Liver (tissue), 9 donors: ENCODE measurements around the gene HMG20B. TPM values are rescaled to one million over a fixed set of nuclear protein-coding genes. Genes with fewer than 3 reads are reported as not detected.

ENCODE experiments used
- DNase-seq: peaks from one replicate; pipeline ENCODE4 v3.0.0-alpha.2; 2017; ENCODE audit warnings: low spot score
- H3K27ac ChIP-seq, 2 donors: one replicate each; pipeline ENCODE4 v1.7.0; 2013; ENCODE audit warnings: inconsistent platforms in 2 of 2, low read length in 2 of 2, control low read depth in 1 of 2, low read depth in 1 of 2, mild to moderate bottlenecking in 1 of 2
- H3K27me3 ChIP-seq, 4 donors: one replicate each; pipeline versions ENCODE4 v1.6.1 to v1.7.0; 2013; ENCODE audit warnings: low read length in 3 of 4, inconsistent platforms in 1 of 4, mild to moderate bottlenecking in 1 of 4, moderate library complexity in 1 of 4; ENCODE audit not compliant: control insufficient read depth in 4 of 4, insufficient read depth in 4 of 4
- H3K36me3 ChIP-seq, 4 donors: one replicate each; pipeline versions ENCODE4 v1.6.1 to v1.7.0; 2013; ENCODE audit warnings: low read length in 3 of 4, mild to moderate bottlenecking in 3 of 4, low read depth in 1 of 4, moderate library complexity in 1 of 4; ENCODE audit not compliant: control insufficient read depth in 4 of 4, insufficient read depth in 3 of 4
- H3K4me1 ChIP-seq, 4 donors: one replicate each; pipeline versions ENCODE4 v1.6.1 to v1.7.0; 2013; ENCODE audit warnings: low read length in 3 of 4, mild to moderate bottlenecking in 3 of 4, moderate library complexity in 1 of 4; ENCODE audit not compliant: control insufficient read depth in 4 of 4, insufficient read depth in 4 of 4
- H3K4me3 ChIP-seq, 3 donors: one replicate each; pipeline versions ENCODE4 v1.6.1 to v1.7.0; 2013; ENCODE audit warnings: low read length in 3 of 3, control low read depth in 1 of 3, low read depth in 1 of 3, mild to moderate bottlenecking in 1 of 3
- H3K9ac ChIP-seq, 2 donors: one replicate each; pipeline ENCODE4 v1.7.0; 2013; ENCODE audit warnings: low read length in 2 of 2, mild to moderate bottlenecking in 2 of 2, moderate library complexity in 2 of 2, control low read depth in 1 of 2, low read depth in 1 of 2
- H3K9me3 ChIP-seq, 4 donors: one replicate each; pipeline versions ENCODE4 v1.6.1 to v1.7.0; 2013; ENCODE audit warnings: low read length in 3 of 4; ENCODE audit not compliant: control insufficient read depth in 4 of 4
- ATF3 ChIP-seq: IDR thresholded peaks from 2 replicates; pipeline ENCODE4 v1.6.1; 2016; ENCODE audit warnings: antibody characterized with exemption
- CTCF ChIP-seq: fragments of 150-350 bp; IDR thresholded peaks from 2 replicates; pipeline ENCODE4 v1.5.1; 2017; ENCODE audit warnings: improper control_type of control experiment, low read depth, low read length; ENCODE audit not compliant: missing input control
- EGR1 ChIP-seq, 2 donors: IDR thresholded peaks; 2 replicates each; pipeline ENCODE4 v1.6.1; 2016 to 2018; ENCODE audit warnings: antibody characterized with exemption in 2 of 2, low read depth in 2 of 2
- FOXA1 ChIP-seq: IDR thresholded peaks from 2 replicates; pipeline ENCODE4 v1.6.1; 2016; ENCODE audit warnings: antibody characterized with exemption
- FOXA2 ChIP-seq: IDR thresholded peaks from 2 replicates; pipeline ENCODE4 v1.6.1; 2016; ENCODE audit warnings: antibody characterized with exemption
- GABPA ChIP-seq, 2 donors: IDR thresholded peaks in 1 of 2; conservative IDR thresholded peaks in 1 of 2; 2 replicates each; pipeline ENCODE4 v1.6.1; 2016; ENCODE audit warnings: antibody characterized with exemption in 2 of 2, mild to moderate bottlenecking in 1 of 2, moderate library complexity in 1 of 2
- HNF4A ChIP-seq, 2 donors: conservative IDR thresholded peaks; 2 replicates each; pipeline ENCODE4 v1.6.1; 2016; ENCODE audit warnings: antibody characterized with exemption in 2 of 2, mild to moderate bottlenecking in 2 of 2
- HNF4G ChIP-seq: IDR thresholded peaks from 2 replicates; pipeline ENCODE4 v1.6.1; 2016; ENCODE audit warnings: antibody characterized with exemption
- JUND ChIP-seq, 2 donors: IDR thresholded peaks; 2 replicates each; pipeline ENCODE4 v1.6.1; 2016; ENCODE audit warnings: antibody characterized with exemption in 2 of 2
- NR2F2 ChIP-seq: IDR thresholded peaks from 2 replicates; pipeline ENCODE4 v1.6.1; 2016; ENCODE audit warnings: antibody characterized with exemption
- RAD21 ChIP-seq, 2 donors: IDR thresholded peaks; 2 replicates each; pipeline ENCODE4 v1.6.1; 2016; ENCODE audit warnings: antibody characterized with exemption in 2 of 2, mild to moderate bottlenecking in 2 of 2
- REST ChIP-seq: IDR thresholded peaks from 2 replicates; pipeline ENCODE4 v1.6.1; 2016; ENCODE audit warnings: antibody characterized with exemption, mild to moderate bottlenecking
- RXRA ChIP-seq, 2 donors: IDR thresholded peaks; 2 replicates each; pipeline ENCODE4 v1.6.1; 2017 to 2018; ENCODE audit warnings: antibody characterized with exemption in 2 of 2, mild to moderate bottlenecking in 1 of 2
- SP1 ChIP-seq: IDR thresholded peaks from 2 replicates; pipeline ENCODE4 v1.6.1; 2018; ENCODE audit warnings: antibody characterized with exemption, mild to moderate bottlenecking
- TAF1 ChIP-seq: conservative IDR thresholded peaks from 2 replicates; pipeline ENCODE4 v1.6.1; 2016; ENCODE audit warnings: antibody characterized with exemption, mild to moderate bottlenecking
- YY1 ChIP-seq: IDR thresholded peaks from 2 replicates; pipeline ENCODE4 v1.6.1; 2016; ENCODE audit warnings: antibody characterized with exemption, mild to moderate bottlenecking
- ZBTB33 ChIP-seq: IDR thresholded peaks from 2 replicates; pipeline ENCODE4 v1.6.1; 2016; ENCODE audit warnings: antibody characterized with exemption
- WGBS: extraction: QIAGEN DNeasy Blood & Tissue Kit; methylation state at CpG from one replicate; pipeline ENCODE4 v1.1.7; 2013; 5-methylcytosine and 5-hydroxymethylcytosine counted together
- polyA plus RNA-seq, 2 donors: library from polyadenylated mRNA; stranded (reverse) in 1 of 2; unstranded in 1 of 2; fragments of 200-250 nt in 1 of 2; fragments of >200 nt in 1 of 2; fragmentation: Nextera tagmentation in 1 of 2; extraction: Ambion mirVana in 1 of 2; gene quantifications; one replicate each; pipeline versions ENCODE4 v1.2.1 to v1.2.3, GENCODE V29; 2013 to 2015
- total RNA-seq, 2 donors: library from RNA; depleted of rRNA; stranded (reverse); fragments of >200 nt; gene quantifications; one replicate each; pipeline ENCODE4 v1.2.3, GENCODE V29; 2014
- TF ChIP-seq, protein P1 (sequence below): IDR thresholded peaks from 2 replicates; pipeline ENCODE4 v1.6.1; 2016; ENCODE audit warnings: antibody characterized with exemption
- donor health status: healthy.
- donor health status: healthy.
- donor health status: healthy.
- donor health status: healthy.
- donor health status: healthy.

Gene HMG20B
- total and polyA plus RNA-seq, 4 donors = 28.6 to 35.1 (median 30.5) TPM

GRCh38 chr19:3614858-3615505, 42.2 kb downstream of the HMG20B start:
- Histone ChIP-seq H3K27ac (no peak overlapping the region), H3K36me3 (peaks cover 4 to 28% (median 9%) of the 10 kb centered on the region in 4 donors), H3K9ac (no peak overlapping the region), H3K9me3 (no peaks in the 10 kb centered on the region), H3K4me3 (no peak overlapping the region), H3K4me1 (no peaks in the 10 kb centered on the region), H3K27me3 (no peaks in the 10 kb centered on the region)
- 86% methylated on average over 18 of the region's 18 CpGs for WGBS
- TF ChIP-seq TAF1 = no peak
- no peak for TF ChIP-seq YY1
- no peak for TF ChIP-seq EGR1 (IDR thresholded peaks at IDR 0.05; ENCODE audit: low read depth in 2 of 2)
- TF ChIP-seq HNF4G = no peak
- no peak for TF ChIP-seq ZBTB33
- no peak for TF ChIP-seq FOXA2
- DNase-seq = no peak

DNA sequence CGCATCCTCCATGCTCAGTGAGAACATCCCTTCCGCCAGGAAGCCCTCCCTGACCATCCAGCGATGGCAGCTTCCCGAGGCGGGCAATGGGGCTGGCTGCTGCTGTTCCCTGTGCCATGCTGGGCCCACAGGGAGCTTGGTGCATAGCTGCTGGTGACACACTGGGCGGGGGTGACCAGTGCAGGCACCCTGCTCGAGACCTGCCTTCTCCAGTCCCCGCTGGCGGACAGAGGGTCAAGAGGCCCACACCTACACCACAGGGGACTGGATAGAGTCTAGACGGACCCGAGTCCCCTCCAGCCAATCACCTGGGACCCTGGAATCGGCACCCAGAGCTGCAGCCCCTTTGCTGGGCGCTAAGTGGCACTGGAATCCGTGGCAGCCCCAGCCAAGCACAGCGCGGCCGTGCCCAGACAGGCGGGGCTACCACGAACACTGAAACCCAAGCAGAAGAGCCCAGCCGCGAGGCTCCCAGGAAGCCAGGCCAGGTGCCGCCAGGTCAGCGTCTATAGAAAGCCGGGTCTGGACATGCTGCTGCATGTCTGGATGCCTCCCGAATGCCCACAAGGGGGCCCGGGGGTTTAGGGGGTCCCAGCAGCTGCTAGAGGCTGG, 42.9 kb downstream of the HMG20B start:
- whole genome bisulfite sequencing = 94% methylated on average over 26 of the region's 26 CpGs
- no peaks in the 10 kb centered on the region for H3K4me1 ChIP-seq

More for the DNA sequence above, 42.9 kb downstream of the HMG20B start:
- TF ChIP-seq RAD21 (IDR thresholded peaks at IDR 0.05) (no peak), FOXA1 (no peak), CTCF (no peak), ZBTB33 (no peak), GABPA (IDR thresholded peaks at IDR 0.05 in 1 of 2, conservative IDR thresholded peaks at IDR 0.05 in 1 of 2) (no peak), YY1 (no peak), RXRA (IDR thresholded peaks at IDR 0.05) (no peak), REST (no peak), JUND (IDR thresholded peaks at IDR 0.05) (no peak), TAF1 (no peak), SP1 (no peak), HNF4G (no peak), NR2F2 (no peak), ATF3 (no peak), HNF4A (conservative IDR thresholded peaks at IDR 0.05) (no peak)
- TF ChIP-seq, protein P1, sequence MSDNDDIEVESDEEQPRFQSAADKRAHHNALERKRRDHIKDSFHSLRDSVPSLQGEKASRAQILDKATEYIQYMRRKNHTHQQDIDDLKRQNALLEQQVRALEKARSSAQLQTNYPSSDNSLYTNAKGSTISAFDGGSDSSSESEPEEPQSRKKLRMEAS = no peak
- no peaks in the 10 kb centered on the region for H3K27me3 ChIP-seq
- H3K27ac ChIP-seq = no peak overlapping the region
- no peak overlapping the region for H3K9ac ChIP-seq
- H3K36me3 ChIP-seq = peaks cover 4 to 33% (median 8%) of the 10 kb centered on the region in 4 donors
- no peaks in the 10 kb centered on the region for H3K9me3 ChIP-seq
- no peak overlapping the region for H3K4me3 ChIP-seq
- DNase-seq = no peak
